GM12801 (cell line): ENCODE results near the gene URB1.

Source experiments
- CTCF ChIP-seq: IDR thresholded peaks from one replicate; pipeline ENCODE4 v1.5.1; 2011; ENCODE audit warnings: control low read depth; ENCODE audit not compliant: insufficient read length; ENCODE audit errors: extremely low read depth

The URB1 gene

GRCh38 chr21:32403201-32403777 is 10.5 kb upstream of the URB1 start:
- TF ChIP-seq CTCF, result no peak

- TF ChIP-seq CTCF, result no peak
These were observed 827 bp upstream of the URB1 start for GRCh38 chr21:32393677-32394001.

- TF ChIP-seq CTCF, result no peak
These were observed 423 bp downstream of the URB1 start for GRCh38 chr21:32392299-32392879.

- no peak for TF ChIP-seq CTCF
These were observed 1.1 kb downstream of the URB1 start for GRCh38 chr21:32391755-32392154.

- no peak for TF ChIP-seq CTCF
These were observed 3.3 kb downstream of the URB1 start for GRCh38 chr21:32389337-32390015.

GRCh38 chr21:32388306-32388705 is 4.5 kb downstream of the URB1 start:
- TF ChIP-seq CTCF, result no peak

- TF ChIP-seq CTCF, result no peak
These were observed 5.7 kb downstream of the URB1 start for GRCh38 chr21:32387151-32387550.
